ENCODE results near the gene THSD7B.

Gene THSD7B

GRCh38 chr2:137381731-137382130 is 616.4 kb downstream of the THSD7B start:
- DNase-seq (ENCODE audit: low read depth in 2 of 2) = no peak

DNA sequence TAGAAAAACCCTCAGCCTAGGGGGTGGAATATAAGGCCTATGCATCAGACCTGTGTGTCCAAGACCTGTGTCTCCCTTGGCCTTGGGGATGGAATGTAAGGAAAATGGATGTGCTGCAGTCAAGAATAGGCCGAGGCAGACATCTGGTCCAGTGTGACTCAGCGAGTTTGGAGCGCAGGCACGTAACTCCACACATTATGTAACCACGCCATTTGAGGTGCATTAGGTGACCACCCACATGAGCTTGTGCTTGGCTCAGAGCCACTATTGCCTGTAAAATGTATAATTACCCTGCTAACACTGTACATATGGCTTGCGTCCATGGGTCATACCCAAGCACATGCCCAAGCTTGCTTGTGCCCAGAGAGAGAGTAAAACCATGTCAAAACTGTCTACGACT is 618.0 kb downstream of the THSD7B start:
- DNase-seq (ENCODE audit: low read depth in 2 of 2) = no peak

DNA sequence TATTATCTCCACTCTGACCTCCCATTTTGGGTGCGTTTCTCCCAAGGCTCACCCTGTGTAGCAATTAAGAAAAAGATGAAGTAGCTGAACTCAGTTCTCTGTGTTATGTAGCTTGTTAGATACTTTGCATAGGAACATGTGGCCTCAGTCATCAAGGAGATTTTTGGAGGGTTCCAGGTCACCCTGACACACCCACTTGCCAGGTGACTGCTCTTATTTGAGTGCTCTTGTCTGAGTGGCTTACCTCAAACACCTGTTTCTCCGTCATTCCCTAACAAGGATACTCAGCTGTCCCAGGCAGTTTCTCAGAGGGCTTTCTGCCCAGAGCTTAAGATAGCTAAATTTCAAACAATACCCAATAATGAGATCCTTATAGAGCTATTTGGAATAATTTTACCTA is 621.7 kb downstream of the THSD7B start:
- DNase-seq (ENCODE audit: low read depth in 2 of 2) = no peak

- DNase-seq (ENCODE audit: low read depth in 2 of 2) = no peak
Measured at GRCh38 chr2:137405496-137405895, 640.2 kb downstream of the THSD7B start.

- no peak for DNase-seq (ENCODE audit: low read depth in 2 of 2)
Measured at GRCh38 chr2:137411585-137411984, 646.2 kb downstream of the THSD7B start.

- no peak for DNase-seq (ENCODE audit: low read depth in 2 of 2)
Measured at GRCh38 chr2:137420744-137421143, 655.4 kb downstream of the THSD7B start.

DNA sequence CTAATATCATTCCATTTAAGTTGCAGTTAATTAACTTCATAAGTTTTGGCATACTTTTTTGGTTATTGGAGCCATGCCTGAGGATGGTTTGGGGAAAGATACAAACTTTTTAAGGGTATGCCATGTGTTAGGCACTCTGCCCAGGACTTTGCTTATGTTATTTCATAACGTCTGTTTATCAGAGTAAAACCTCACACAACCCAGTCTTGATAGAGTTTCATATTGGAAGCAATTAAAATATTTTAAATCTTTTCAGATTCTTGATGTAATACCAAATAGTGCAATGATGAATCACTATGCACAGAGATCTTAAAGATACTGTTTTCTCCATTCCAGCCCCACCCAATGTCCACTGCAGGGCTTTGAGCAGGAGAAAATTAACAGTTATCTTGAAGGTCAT is 669.8 kb downstream of the THSD7B start:
- no peak for DNase-seq (ENCODE audit: low read depth in 2 of 2)

DNA sequence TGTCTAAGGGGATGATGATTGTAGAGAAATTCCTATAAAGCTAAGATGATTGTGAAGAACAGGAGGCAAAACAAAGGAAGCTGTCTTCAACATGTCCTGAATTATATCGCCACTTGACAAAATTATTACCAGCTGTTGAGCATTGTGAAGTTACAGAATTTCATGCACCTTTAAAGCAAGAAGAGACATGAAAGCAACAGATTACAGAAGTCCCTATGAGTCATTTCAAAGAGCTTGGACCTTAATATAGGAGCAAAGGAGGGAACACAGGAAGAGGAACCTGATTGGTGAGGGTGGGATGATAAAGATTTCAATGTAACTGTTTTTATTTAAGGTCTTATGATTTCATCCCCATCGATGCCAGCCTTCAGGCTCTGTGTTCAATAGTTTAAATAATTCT is 672.0 kb downstream of the THSD7B start:
- no peak for DNase-seq (ENCODE audit: low read depth in 2 of 2)

- no peak for DNase-seq (ENCODE audit: low read depth in 2 of 2)
Measured at GRCh38 chr2:137444970-137445369, 679.6 kb downstream of the THSD7B start.

GRCh38 chr2:137449454-137449853 is 684.1 kb downstream of the THSD7B start:
- no peak for DNase-seq (ENCODE audit: low read depth in 2 of 2)

DNA sequence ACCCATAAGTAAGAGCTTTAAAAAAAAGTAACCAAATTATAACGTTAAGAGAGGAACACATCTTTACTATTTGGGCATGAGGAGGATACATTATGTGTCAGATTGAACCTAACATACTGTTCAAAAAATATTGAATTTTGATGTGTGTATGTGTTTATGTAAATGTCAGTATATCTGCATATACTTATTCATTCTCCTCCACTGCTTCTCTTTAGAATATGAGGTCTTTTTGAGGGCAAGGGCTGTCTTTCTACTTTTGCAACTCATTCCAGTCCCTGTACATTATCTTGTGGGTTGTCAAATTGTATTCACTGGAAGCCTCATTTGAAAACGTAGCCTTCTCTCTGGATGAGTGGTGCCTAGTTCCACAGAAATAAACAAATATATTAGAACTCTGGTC is 689.5 kb downstream of the THSD7B start:
- no peak for DNase-seq (ENCODE audit: low read depth in 2 of 2)

GRCh38 chr2:137467246-137467862 is 702.0 kb downstream of the THSD7B start:
- peak in 1 of 2 donors; percentile 12 for DNase-seq (ENCODE audit: low read depth in 2 of 2)

DNA sequence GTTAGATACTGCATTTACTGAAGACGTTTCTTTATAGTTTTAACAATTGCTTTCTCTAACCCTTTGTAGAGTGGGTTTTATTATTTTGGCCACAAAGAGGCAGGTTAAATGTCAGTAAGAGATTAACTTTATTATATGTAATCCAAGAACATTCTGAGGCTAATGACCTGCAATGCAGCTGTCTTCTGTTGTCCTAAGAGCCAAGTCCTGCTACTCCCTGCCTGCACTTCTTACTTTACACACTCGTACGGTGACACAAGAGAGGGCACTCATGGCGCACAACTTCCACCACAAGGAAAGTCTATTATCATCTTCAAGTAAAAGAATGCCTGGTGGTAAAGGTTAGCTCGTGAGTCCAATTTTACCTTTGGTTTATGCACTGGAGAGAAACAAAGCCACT is 727.9 kb downstream of the THSD7B start:
- no peak for DNase-seq (ENCODE audit: low read depth in 2 of 2)

GRCh38 chr2:137500599-137500998 is 735.3 kb downstream of the THSD7B start:
- DNase-seq (ENCODE audit: low read depth in 2 of 2) = no peak

DNA sequence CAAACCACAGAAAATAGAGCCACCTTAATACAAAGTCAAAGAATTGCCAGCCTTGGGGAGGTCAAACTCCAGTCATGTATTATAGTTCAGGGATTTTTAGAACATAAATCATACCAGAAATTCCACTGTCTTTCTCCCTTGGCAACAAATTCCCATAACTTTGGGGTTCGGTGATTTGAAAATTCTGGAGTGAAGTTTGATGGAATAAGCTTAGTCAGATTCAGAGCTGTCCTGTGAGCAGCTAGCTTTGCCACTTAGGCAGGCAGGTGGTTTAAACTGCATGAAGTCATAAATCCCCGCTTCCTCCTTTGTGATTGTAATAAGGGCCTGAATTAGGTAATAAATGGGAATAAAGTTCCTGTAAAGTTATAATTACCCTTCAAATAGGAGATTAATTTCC is 741.9 kb downstream of the THSD7B start:
- no peak for DNase-seq (ENCODE audit: low read depth in 2 of 2)

GRCh38 chr2:137508739-137509384 is 743.5 kb downstream of the THSD7B start:
- DNase-seq (ENCODE audit: low read depth in 2 of 2) = no peak

GRCh38 chr2:137511526-137511925 is 746.2 kb downstream of the THSD7B start:
- DNase-seq (ENCODE audit: low read depth in 2 of 2) = no peak

- no peak for DNase-seq (ENCODE audit: low read depth in 2 of 2)
Measured at GRCh38 chr2:137521653-137522619, 756.6 kb downstream of the THSD7B start.

DNA sequence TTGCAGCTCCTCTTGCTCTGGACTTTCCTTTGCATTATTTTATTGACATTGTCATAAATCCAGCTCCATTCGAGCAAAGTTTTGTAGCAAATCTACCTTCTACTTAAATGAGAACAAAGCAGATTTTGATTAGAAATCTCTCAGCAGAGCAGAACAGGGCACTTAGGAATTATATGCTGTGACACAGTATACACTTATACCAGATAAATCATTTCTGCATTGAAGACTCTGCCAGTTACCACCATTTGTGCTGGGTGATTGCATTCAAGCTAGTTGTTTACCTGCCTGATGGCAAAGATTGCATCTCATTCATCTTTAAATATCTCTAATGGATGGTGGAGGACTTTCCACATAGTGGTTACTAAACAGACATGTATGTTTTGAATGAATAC is 757.3 kb downstream of the THSD7B start:
- DNase-seq (ENCODE audit: low read depth in 2 of 2) = no peak

DNA sequence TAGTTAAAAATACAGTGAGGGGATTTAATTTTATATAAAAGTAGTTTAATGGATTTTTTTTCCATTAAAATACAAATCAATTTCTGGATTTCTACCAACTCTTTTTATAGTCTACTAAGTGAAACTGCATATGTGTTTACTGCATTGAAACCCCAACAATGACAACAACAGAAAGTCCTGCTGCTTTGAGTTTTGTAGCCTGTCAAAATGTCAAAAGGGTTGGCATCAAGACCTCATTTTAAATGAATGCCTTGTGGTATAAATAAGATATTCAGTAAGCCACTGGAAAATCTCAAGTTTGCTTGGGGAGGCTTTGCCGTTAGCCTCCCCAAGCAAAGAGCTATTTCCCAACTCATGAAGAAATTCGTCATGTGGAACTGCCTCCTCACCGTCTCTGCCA is 758.6 kb downstream of the THSD7B start:
- no peak for DNase-seq (ENCODE audit: low read depth in 2 of 2)

DNA sequence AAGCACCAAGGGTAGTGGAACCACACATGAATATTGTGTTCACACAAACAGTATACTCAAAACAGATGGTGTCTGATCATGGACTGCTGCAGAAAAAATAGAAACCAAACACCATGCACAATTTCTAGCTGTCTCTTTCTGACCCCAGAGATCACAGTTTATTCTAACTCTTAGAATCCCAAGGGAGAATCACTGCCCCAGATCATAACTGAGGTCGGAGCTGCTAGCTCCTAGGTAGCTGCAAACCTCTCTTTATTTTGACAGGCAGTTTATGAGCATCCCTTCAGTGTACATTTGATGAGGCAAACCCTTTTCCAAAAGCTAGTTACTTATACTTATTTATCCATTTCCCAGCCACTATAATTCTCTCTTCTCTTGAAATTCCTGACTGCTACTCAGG is 759.8 kb downstream of the THSD7B start:
- DNase-seq (ENCODE audit: low read depth in 2 of 2) = no peak

DNA sequence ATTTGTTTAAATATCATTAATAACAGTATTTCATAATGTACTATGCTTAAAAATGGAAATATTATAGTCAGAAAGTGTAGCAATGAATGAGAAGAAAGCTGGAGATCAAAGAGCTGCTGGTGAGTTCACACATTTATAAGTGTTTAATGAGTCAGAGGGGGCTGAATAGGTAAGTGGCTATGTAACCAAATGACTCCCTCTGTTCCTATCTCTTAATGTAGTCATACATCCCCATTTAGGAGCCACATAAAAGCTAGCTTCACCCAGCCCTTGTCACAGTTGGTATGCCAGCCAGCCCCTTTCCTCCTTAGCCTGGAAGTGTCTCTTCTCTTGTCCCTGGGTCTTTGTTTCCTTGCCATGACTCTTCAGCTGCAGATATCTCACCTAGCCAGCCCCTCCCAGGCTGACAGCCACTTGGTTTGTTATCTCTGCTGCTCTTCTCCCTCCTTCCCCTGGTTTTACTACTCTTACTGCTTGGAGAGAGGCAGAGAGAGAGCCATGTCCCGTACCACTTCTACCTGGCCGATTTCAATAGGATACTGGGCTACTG is 760.4 kb downstream of the THSD7B start:
- no peak for DNase-seq (ENCODE audit: low read depth in 2 of 2)
